ENCODE measurements around the gene MYO5A. TPM values are rescaled to one million over a fixed set of nuclear protein-coding genes. Genes with fewer than 3 reads are reported as not detected.

MYO5A gene
- total and polyA plus RNA-seq, 8 donors: 2.4 to 11.9 (median 8.1) TPM

- FAIRE-seq (no peak), ATAC-seq (no peak), DNase-seq (no peak)
- no peaks in the 10 kb centered on the region for H3K9me3 ChIP-seq
- H3K27ac ChIP-seq: no peak overlapping the region
- 83 to 89% methylated on average over 1 of the region's 1 CpG for WGBS, 2 donors
- no peaks in the 10 kb centered on the region for H3K27me3 ChIP-seq
- intact Hi-C loops (cut with DNase I): no loop called here
- no peaks in the 10 kb centered on the region for H3K4me1 ChIP-seq
- no peak overlapping the region for H3K4me3 ChIP-seq
- TF ChIP-seq CTCF (IDR thresholded peaks at IDR 0.05): no peak
- no peaks in the 10 kb centered on the region for H3K36me3 ChIP-seq
Observed at GRCh38 chr15:52502608-52503007, 26.1 kb downstream of the MYO5A start.

- no peaks in the 10 kb centered on the region for H3K9me3 ChIP-seq
- no peak for ATAC-seq
- no peak overlapping the region for H3K4me3 ChIP-seq
- H3K36me3 ChIP-seq: no peaks in the 10 kb centered on the region
- no peak for TF ChIP-seq CTCF (IDR thresholded peaks at IDR 0.05)
- DNase-seq: no peak
- H3K27me3 ChIP-seq: no peaks in the 10 kb centered on the region
- FAIRE-seq: no peak
- intact Hi-C loops (cut with DNase I): no loop called here
- H3K4me1 ChIP-seq: no peaks in the 10 kb centered on the region
- no peak overlapping the region for H3K27ac ChIP-seq
- WGBS, 2 donors: 90 to 91% methylated on average over 3 of the region's 3 CpGs
Observed at GRCh38 chr15:52499506-52499905, 29.2 kb downstream of the MYO5A start.

- no peak for ATAC-seq
Observed at GRCh38 chr15:52498706-52499105, 30.0 kb downstream of the MYO5A start.

GRCh38 chr15:52496776-52497470 is 31.8 kb downstream of the MYO5A start:
- Histone ChIP-seq H3K36me3 (no peaks in the 10 kb centered on the region), H3K27ac (no peak overlapping the region), H3K27me3 (no peaks in the 10 kb centered on the region), H3K9me3 (no peaks in the 10 kb centered on the region), H3K4me3 (no peak overlapping the region), H3K4me1 (no peaks in the 10 kb centered on the region)
- DNase-seq (no peak), ATAC-seq (no peak), FAIRE-seq (no peak)
- 90 to 97% methylated on average over 6 of the region's 6 CpGs for WGBS, 2 donors
- TF ChIP-seq CTCF (IDR thresholded peaks at IDR 0.05): no peak
- intact Hi-C loops (cut with DNase I): no loop called here

More at GRCh38 chr15:52498706-52499105, 30.0 kb downstream of the MYO5A start:
- H3K4me3 ChIP-seq: no peak overlapping the region
- no peak for DNase-seq
- H3K9me3 ChIP-seq: no peaks in the 10 kb centered on the region
- H3K27ac ChIP-seq: no peak overlapping the region
- intact Hi-C loops (cut with DNase I): no loop called here
- no peaks in the 10 kb centered on the region for H3K36me3 ChIP-seq
- TF ChIP-seq CTCF (IDR thresholded peaks at IDR 0.05): no peak
- no peaks in the 10 kb centered on the region for H3K4me1 ChIP-seq
- FAIRE-seq: no peak
- no peaks in the 10 kb centered on the region for H3K27me3 ChIP-seq

GRCh38 chr15:52496175-52496574 is 32.5 kb downstream of the MYO5A start:
- DNase-seq: no peak
- 64 to 68% methylated on average over 4 of the region's 4 CpGs for WGBS, 2 donors
- no peak for ATAC-seq
- intact Hi-C loops (cut with DNase I): no loop called here
- H3K4me3 ChIP-seq: no peak overlapping the region
- H3K27me3 ChIP-seq: no peaks in the 10 kb centered on the region
- FAIRE-seq: no peak
- no peaks in the 10 kb centered on the region for H3K4me1 ChIP-seq
- no peaks in the 10 kb centered on the region for H3K9me3 ChIP-seq
- H3K27ac ChIP-seq: no peak overlapping the region
- H3K36me3 ChIP-seq: no peaks in the 10 kb centered on the region
- TF ChIP-seq CTCF (IDR thresholded peaks at IDR 0.05): no peak
